HUES64 (cell line): ENCODE results near the gene N4BP2L1.
"Not testable (repeated sequence)": the region's sequence is repeated elsewhere in the genome, so short reads cannot be mapped to it uniquely, and the experiment has no call there.

Experiments
- H3K27ac ChIP-seq: 2 replicates; pipeline ENCODE4 v1.7.0; 2013; ENCODE audit warnings: low read depth, low read length, inconsistent platforms
- H3K27me3 ChIP-seq: 2 replicates; pipeline ENCODE4 v1.6.1; 2013; ENCODE audit warnings: mild to moderate bottlenecking, low read length; ENCODE audit not compliant: insufficient read depth
- H3K36me3 ChIP-seq: 2 replicates; pipeline ENCODE4 v1.6.1; 2013; ENCODE audit warnings: mild to moderate bottlenecking, low read length; ENCODE audit not compliant: insufficient read depth
- H3K4me1 ChIP-seq: 2 replicates; pipeline ENCODE4 v1.6.1; 2013; ENCODE audit warnings: mild to moderate bottlenecking, low read length, moderate library complexity; ENCODE audit not compliant: insufficient read depth
- H3K4me3 ChIP-seq: 2 replicates; pipeline ENCODE4 v1.5.1; 2013; ENCODE audit warnings: mild to moderate bottlenecking, low read length, moderate library complexity
- H3K9ac ChIP-seq: 2 replicates; pipeline ENCODE4 v1.6.1; 2013; ENCODE audit warnings: mild to moderate bottlenecking, low read depth, low read length
- H3K9me3 ChIP-seq: 2 replicates; pipeline ENCODE4 v1.6.1; 2013; ENCODE audit warnings: low read depth, low read length; ENCODE audit not compliant: insufficient read depth
- WGBS: fragments of 150-250, 120-280 bp; methylation state at CpG from one replicate; pipeline ENCODE4 v1.1.7; 2013; ENCODE audit warnings: missing lambda C conversion rate; 5-methylcytosine and 5-hydroxymethylcytosine counted together

Gene N4BP2L1

DNA sequence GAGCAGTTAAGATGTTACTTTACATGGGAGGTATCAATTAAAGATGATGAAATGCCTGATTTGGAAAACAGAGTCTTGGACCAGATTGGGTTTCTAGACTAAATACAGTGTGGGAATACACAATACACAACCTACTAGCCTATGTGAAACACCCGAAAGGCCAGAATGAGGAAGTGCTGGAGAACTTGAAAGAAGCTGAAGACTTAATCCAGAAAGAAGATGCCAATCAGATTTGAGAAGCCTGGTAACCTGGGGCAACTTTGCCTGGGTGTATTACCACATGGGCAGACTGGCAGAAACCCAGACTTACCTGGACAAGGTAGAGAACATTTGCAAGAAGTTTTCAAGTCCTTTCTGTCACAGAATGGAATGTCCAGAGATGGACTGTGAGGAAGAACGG is 43.2 kb downstream of the N4BP2L1 start:
- H3K9me3 ChIP-seq = no peaks in the 10 kb centered on the region
- no peaks in the 10 kb centered on the region for H3K27me3 ChIP-seq
- H3K36me3 ChIP-seq = peaks cover 43% of the 10 kb centered on the region
- 97% methylated on average over 2 of the region's 2 CpGs for WGBS
- no peak overlapping the region for H3K27ac ChIP-seq
- no peak overlapping the region for H3K4me3 ChIP-seq
- no peaks in the 10 kb centered on the region for H3K4me1 ChIP-seq
- H3K9ac ChIP-seq = no peak overlapping the region

DNA sequence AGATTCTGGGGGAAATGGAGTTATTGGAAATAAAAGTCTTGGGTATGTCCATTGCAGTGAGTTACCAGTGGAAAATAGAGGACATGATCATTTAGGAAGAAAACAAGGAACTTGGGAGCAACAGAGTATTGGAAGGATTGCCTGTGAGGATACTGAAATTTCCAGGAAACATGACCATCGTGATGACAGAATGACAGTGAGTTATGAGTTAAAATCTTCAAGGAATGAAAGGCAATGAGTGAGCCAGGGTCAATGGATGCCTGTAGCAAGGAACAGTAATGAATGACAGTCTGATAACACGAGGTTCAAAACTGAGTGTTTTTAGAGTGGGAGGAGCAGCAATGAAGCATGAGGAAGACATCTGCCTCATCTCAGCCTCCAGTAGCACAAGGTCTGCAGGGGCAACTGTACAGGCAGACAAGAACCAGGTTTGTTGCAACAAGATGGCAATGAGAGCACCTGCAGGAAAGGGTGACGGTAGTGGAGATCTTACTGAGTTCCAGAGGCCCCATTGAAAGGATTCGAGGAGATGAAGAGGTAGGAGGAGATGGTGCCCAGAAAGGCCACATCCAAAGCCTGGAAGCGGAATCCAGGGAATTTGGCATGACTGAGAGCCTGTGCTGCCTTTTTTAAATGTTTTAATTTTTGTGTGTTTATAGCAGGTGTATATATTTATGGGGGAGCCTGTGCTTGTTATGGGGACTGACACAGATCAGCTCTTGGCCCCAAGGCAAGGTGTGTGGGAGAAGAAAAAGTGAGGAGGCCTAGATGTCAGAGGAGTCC is 43.9 kb downstream of the N4BP2L1 start:
- H3K9me3 ChIP-seq = no peaks in the 10 kb centered on the region
- no peaks in the 10 kb centered on the region for H3K4me1 ChIP-seq
- H3K4me3 ChIP-seq = no peak overlapping the region
- H3K36me3 ChIP-seq = peaks cover 49% of the 10 kb centered on the region
- no peak overlapping the region for H3K27ac ChIP-seq
- 89% methylated on average over 5 of the region's 5 CpGs for WGBS
- H3K9ac ChIP-seq = no peak overlapping the region
- H3K27me3 ChIP-seq = no peaks in the 10 kb centered on the region

DNA sequence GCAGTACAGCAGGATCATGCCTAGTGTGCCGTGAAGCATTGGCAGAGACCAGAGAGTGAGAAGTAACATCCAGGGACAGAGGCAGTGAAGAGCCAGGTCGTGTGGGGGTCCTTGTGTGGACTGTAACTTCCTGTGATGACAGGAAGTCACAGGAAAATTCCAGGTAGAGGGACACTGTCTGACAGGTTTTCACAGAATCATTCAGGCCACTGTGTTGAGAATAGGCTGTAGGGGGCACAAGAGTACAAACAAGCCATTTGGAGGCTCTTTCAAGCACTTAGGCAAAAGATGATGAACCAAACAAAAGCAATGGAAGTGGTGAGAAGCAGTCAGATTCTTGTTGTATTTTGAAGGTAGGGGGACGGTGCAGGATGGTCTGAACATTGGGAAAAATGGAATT is 46.4 kb downstream of the N4BP2L1 start:
- H3K9ac ChIP-seq = no peak overlapping the region
- H3K36me3 ChIP-seq = peaks cover 70% of the 10 kb centered on the region

DNA sequence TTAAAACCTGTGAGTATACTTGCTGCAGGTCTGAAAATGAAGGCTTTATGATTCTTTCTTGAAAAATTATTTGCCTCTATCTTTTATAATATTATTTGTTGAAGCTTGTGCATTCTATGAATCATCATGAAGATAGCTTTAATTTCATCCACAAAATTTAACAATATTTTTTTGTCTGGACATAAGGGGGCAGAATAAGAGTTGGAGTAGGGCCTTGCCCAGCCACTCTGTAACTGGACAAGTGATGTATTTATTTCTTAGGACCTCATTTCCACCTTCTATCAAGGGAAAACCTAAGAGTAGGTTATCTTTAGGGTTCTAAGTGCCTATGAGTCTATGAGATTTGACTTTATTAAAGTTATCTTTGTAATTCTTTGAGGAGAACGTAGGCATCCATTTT is 49.9 kb downstream of the N4BP2L1 start:
- Histone ChIP-seq H3K9me3 (no peaks in the 10 kb centered on the region), H3K27me3 (no peaks in the 10 kb centered on the region), H3K9ac (no peak overlapping the region), H3K4me3 (no peak overlapping the region), H3K36me3 (peaks cover 60% of the 10 kb centered on the region), H3K27ac (no peak overlapping the region), H3K4me1 (no peaks in the 10 kb centered on the region)
- 100% methylated on average over 1 of the region's 1 CpG for WGBS

More for the DNA sequence above, 46.4 kb downstream of the N4BP2L1 start:
- H3K27me3 ChIP-seq = no peaks in the 10 kb centered on the region
- no peaks in the 10 kb centered on the region for H3K4me1 ChIP-seq
- H3K27ac ChIP-seq = no peak overlapping the region
- 66% methylated on average over 3 of the region's 3 CpGs for WGBS
- H3K4me3 ChIP-seq = no peak overlapping the region
- no peaks in the 10 kb centered on the region for H3K9me3 ChIP-seq

DNA sequence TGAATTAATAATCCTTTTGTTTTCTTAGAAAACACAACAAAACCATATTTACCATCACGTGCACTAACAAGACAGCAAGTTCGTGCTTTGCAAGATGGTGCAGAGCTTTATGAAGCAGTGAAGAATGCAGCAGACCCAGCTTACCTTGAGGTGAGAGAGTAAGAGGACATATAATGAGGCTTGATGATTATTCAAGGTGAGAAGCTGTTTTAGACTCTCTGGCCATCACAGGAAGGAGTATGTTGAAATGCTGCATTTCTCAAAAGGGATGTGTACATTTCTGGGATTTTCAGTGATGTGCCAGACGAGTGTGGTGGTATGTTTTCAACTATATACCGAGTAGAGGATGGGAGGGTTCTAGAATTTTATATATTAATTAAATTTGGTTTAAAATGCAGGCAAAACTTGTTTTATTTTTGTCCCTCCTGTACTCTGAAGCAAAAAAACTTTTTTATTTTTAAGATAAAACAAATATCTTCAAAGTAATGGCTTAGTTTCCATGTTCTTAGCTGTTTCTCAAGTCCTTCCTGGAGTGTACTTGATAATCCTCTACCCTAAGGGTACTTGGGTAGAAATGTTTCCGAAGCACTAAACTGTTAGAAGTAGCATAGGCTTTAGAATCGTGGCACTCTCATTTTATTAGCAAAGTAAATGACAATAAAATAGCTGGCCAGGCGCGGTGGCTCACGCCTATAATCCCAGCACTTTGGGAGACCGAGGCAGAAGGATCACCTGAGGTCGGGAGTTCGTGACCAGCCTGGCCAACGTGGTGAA is 51.1 kb downstream of the N4BP2L1 start:
- no peak overlapping the region for H3K9ac ChIP-seq
- H3K9me3 ChIP-seq = no peaks in the 10 kb centered on the region
- no peak overlapping the region for H3K27ac ChIP-seq
- no peaks in the 10 kb centered on the region for H3K27me3 ChIP-seq
- peaks cover 66% of the 10 kb centered on the region for H3K36me3 ChIP-seq
- WGBS = 95% methylated on average over 13 of the region's 13 CpGs
- no peak overlapping the region for H3K4me3 ChIP-seq
- H3K4me1 ChIP-seq = no peaks in the 10 kb centered on the region

DNA sequence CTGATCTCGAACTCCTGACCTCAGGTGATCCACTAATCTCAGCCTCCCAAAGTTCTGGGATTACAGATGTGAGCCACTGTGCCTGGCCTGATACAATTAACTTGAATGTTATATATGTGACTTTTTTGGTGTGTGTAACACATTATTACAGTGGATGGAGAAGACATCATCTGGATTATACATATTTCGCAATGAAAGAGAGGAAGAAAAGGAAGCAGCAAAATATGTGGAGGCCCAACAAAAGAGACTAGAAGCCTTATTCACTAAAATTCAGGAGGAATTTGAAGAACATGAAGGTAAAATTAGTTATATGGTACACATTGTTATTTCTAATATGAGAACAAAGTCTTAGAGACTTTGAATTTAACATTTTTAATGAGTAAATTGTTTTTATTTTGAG is 57.1 kb downstream of the N4BP2L1 start:
- Histone ChIP-seq H3K27ac (no peak overlapping the region), H3K27me3 (no peaks in the 10 kb centered on the region), H3K9me3 (no peaks in the 10 kb centered on the region), H3K4me1 (no peaks in the 10 kb centered on the region), H3K36me3 (peaks cover 45% of the 10 kb centered on the region), H3K9ac (no peak overlapping the region), H3K4me3 (no peak overlapping the region)
- WGBS = 95% methylated on average over 2 of the region's 2 CpGs

DNA sequence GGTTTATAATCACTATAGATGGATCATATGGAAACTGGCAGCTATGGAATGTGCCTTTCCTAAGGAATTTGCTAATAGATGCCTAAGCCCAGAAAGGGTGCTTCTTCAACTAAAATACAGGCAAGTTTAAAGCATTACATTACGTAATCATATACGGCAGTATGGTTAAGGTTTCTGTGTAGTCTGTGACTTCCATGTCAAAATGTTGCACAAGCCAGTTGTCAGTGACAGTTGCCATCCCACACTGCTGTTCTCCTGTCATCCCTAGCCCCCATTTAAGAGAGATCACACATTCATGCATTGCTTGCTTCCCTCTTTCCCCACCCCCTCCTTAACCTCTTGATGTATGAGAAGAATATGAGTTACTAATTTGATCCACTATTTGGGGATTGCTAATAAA is 65.4 kb downstream of the N4BP2L1 start:
- Histone ChIP-seq H3K27me3 (no peaks in the 10 kb centered on the region), H3K27ac (no peak overlapping the region), H3K4me3 (no peak overlapping the region), H3K9me3 (no peaks in the 10 kb centered on the region), H3K36me3 (peaks cover 32% of the 10 kb centered on the region), H3K4me1 (no peaks in the 10 kb centered on the region), H3K9ac (no peak overlapping the region)
- 98% methylated on average over 2 of the region's 2 CpGs for WGBS

DNA sequence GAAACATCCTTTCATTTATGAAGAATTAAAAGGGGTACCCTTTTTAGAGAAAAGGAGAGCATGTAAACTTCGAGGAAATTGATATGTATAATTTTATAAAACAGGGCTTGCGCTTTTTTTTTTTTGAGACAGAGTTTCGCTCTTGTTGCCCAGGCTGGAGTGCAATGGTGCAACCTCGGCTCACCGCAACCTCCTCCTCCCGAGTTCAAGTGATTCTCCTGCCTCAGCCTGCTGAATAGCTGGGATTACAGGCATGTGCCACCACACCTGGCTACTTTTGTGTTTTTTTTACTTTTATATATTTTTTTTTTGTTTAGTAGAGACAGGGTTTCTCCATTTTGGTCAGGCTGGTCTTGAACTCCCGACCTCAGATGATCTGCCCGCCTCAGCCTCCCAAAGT is 72.0 kb downstream of the N4BP2L1 start:
- H3K27me3 ChIP-seq, H3K4me3 ChIP-seq, H3K27ac ChIP-seq, H3K9ac ChIP-seq, H3K9me3 ChIP-seq: not testable (repeated sequence)
- peaks cover 39% of the 10 kb centered on the region for H3K36me3 ChIP-seq
- H3K4me1 ChIP-seq = peaks cover 13% of the 10 kb centered on the region
- WGBS = 97% methylated on average over 8 of the region's 8 CpGs

DNA sequence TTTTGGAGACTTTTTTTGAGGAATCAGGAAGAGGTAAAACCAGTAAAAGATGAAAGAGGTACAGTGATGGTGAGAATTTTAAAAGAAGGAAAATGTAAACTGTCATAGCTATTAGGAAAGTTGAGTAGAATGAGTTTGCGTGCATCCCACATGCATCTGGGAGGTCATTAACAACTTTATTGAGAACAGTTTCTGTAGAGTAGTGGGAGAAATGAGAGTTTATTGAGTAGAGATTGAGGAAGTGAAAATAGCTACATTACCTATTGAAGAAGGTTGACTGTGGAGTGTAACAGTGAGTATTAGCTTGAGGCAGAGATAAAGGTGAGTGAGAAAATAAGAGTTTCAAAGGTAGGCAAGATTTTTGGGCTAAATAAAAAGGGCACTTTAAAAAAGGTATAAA is 73.9 kb downstream of the N4BP2L1 start:
- Histone ChIP-seq H3K9me3 (no peaks in the 10 kb centered on the region), H3K27me3 (no peaks in the 10 kb centered on the region), H3K27ac (no peak overlapping the region), H3K9ac (no peak overlapping the region), H3K4me3 (no peak overlapping the region), H3K4me1 (peaks cover 13% of the 10 kb centered on the region), H3K36me3 (peaks cover 55% of the 10 kb centered on the region)
- 97% methylated on average over 1 of the region's 1 CpG for WGBS

DNA sequence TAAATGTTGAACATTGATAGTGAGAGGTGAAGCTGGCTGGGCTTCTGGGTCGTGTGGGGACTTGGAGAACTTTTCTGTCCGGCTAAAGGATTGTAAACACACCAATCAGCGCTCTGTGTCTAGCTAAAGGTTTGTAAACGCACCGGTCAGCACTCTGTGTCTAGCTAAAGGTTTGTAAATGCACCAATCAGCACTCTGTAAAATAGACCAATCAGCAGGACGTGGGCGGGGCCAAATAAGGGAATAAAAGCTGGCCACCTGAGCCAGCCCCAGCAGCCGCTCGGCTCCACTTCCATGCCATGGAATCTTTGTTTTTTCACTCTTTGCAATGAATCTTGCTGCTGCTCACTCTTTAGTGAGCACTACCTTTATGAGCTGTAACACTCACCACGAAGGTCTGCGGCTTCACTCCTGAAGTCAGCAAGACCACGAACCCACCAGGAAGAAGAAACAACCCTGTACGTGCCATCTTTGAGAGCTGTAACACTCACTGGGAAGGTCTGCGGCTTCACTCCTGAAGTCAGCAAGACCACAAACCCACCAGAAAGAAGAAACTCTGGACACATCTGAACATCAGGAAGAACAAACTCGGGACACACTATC is 77.0 kb downstream of the N4BP2L1 start:
- H3K27me3 ChIP-seq, H3K4me3 ChIP-seq, H3K9ac ChIP-seq, H3K4me1 ChIP-seq, H3K27ac ChIP-seq, H3K9me3 ChIP-seq: not testable (repeated sequence)
- peaks cover 69% of the 10 kb centered on the region for H3K36me3 ChIP-seq
- WGBS = 96% methylated on average over 15 of the region's 15 CpGs
